Keratinocyte (primary cell): ENCODE data around the gene PRSS16. TPM values are rescaled to one million over a fixed set of nuclear protein-coding genes. Genes with fewer than 3 reads are reported as not detected.

Experiments
- DNase-seq: peaks from one replicate; pipeline ENCODE4 v3.0.0-alpha.2; 2011; ENCODE audit warnings: low read depth, missing footprints, low spot score
- FAIRE-seq: peaks from 2 replicates; lab custom pipeline; 2011; peaks lifted over from hg19 to GRCh38; lab: Jason Lieb, UNC
- H2AFZ ChIP-seq: 2 replicates; pipeline ENCODE4 v1.6.0; 2012; ENCODE audit warnings: low read length, control low read depth, inconsistent platforms; ENCODE audit not compliant: control insufficient read depth
- H3K27ac ChIP-seq: 2 replicates; pipeline ENCODE4 v1.5.1; 2011; ENCODE audit warnings: low read length; ENCODE audit not compliant: control insufficient read depth, insufficient read depth
- H3K27me3 ChIP-seq: 3 replicates; pipeline ENCODE4 v1.6.0; 2011; ENCODE audit warnings: low read length; ENCODE audit not compliant: control insufficient read depth, insufficient read depth; ENCODE audit errors: extremely low read depth
- H3K36me3 ChIP-seq, 2 experiments: 2 replicates in 1 of 2; 3 replicates in 1 of 2; pipeline ENCODE4 v1.5.1; 2011; ENCODE audit warnings: low read length in 2 of 2, mild to moderate bottlenecking in 1 of 2; ENCODE audit not compliant: control insufficient read depth in 2 of 2, insufficient read depth in 2 of 2; ENCODE audit errors: extremely low read depth in 1 of 2
- H3K4me1 ChIP-seq: 3 replicates; pipeline ENCODE4 v1.5.1; 2011; ENCODE audit warnings: low read length; ENCODE audit not compliant: control insufficient read depth, insufficient read depth; ENCODE audit errors: extremely low read depth
- H3K4me2 ChIP-seq: 3 replicates; pipeline ENCODE4 v1.6.0; 2011; ENCODE audit warnings: low read depth, low read length; ENCODE audit not compliant: control insufficient read depth, insufficient read depth; ENCODE audit errors: extremely low read depth
- H3K4me3 ChIP-seq, 3 experiments: fragments of 200-600 bp in 1 of 3; sonication (generic) in 1 of 3; 2 replicates in 2 of 3; 3 replicates in 1 of 3; pipeline ENCODE4 v1.5.1; 2011 to 2016; ENCODE audit warnings: low read length in 3 of 3, mild to moderate bottlenecking in 3 of 3, control low read depth in 2 of 3, inconsistent platforms in 1 of 3, low read depth in 1 of 3, mixed read lengths in 1 of 3, mixed run types in 1 of 3, moderate library complexity in 1 of 3; ENCODE audit not compliant: control insufficient read depth in 2 of 3, insufficient read depth in 2 of 3; ENCODE audit errors: extremely low read depth in 1 of 3
- H3K79me2 ChIP-seq: 2 replicates; pipeline ENCODE4 v1.6.0; 2012; ENCODE audit warnings: low read length; ENCODE audit not compliant: control insufficient read depth, insufficient read depth
- H3K9ac ChIP-seq: 3 replicates; pipeline ENCODE4 v1.6.0; 2011; ENCODE audit warnings: low read length; ENCODE audit not compliant: control insufficient read depth, insufficient read depth; ENCODE audit errors: extremely low read depth
- H3K9me1 ChIP-seq: 3 replicates; pipeline ENCODE4 v1.6.0; 2011; ENCODE audit warnings: low read length; ENCODE audit not compliant: control insufficient read depth, insufficient read depth; ENCODE audit errors: extremely low read depth
- H3K9me3 ChIP-seq: 2 replicates; pipeline ENCODE4 v1.5.1; 2012; ENCODE audit warnings: low read depth, low read length; ENCODE audit not compliant: control insufficient read depth
- H4K20me1 ChIP-seq: 3 replicates; pipeline ENCODE4 v1.6.0; 2011; ENCODE audit warnings: low read length; ENCODE audit not compliant: control insufficient read depth, insufficient read depth; ENCODE audit errors: extremely low read depth
- EZH2 ChIP-seq: IDR thresholded peaks from one replicate; pipeline ENCODE4 v1.6.1; 2012; ENCODE audit warnings: inconsistent platforms, mild to moderate bottlenecking, low read length, moderate library complexity
- dilution Hi-C: fragments of 300-500 bp; cut with MboI; formaldehyde crosslinking; loops from one replicate; pipeline ENCODE4 v1.7.0; 2020; ENCODE audit warnings: low sequenced_read_pairs; ENCODE audit not compliant: extremely low pct_ligation_motif_present
- polyA plus RNA-seq, 5 experiments: library from polyadenylated mRNA; depleted of rRNA in 3 of 5; stranded (reverse) in 3 of 5; stranded (forward) in 1 of 5; unstranded in 1 of 5; fragments of >200 nt; gene quantifications; 1 replicate in 1 of 5; 2 replicates in 3 of 5; 3 replicates in 1 of 5; pipeline versions ENCODE4 v1.2.1 to v1.2.3, GENCODE V29; 2011 to 2012; ENCODE audit warnings: missing spikeins in 2 of 5, low read depth in 1 of 5, low replicate concordance in 1 of 5
- TF ChIP-seq, protein P1 (sequence below), 3 experiments: IDR thresholded peaks in 1 of 3; conservative IDR thresholded peaks in 1 of 3; optimal IDR thresholded peaks in 1 of 3; 2 replicates in 2 of 3; 3 replicates in 1 of 3; pipeline versions ENCODE3 to v1.5.1; 2011; ENCODE audit warnings: low read length in 3 of 3, mild to moderate bottlenecking in 3 of 3, moderate library complexity in 2 of 3, control low read depth in 1 of 3, inconsistent platforms in 1 of 3; ENCODE audit not compliant: insufficient read depth in 2 of 3; ENCODE audit errors: extremely low read depth in 1 of 3

The PRSS16 gene
- polyA plus RNA-seq, 1 donor (not counting 4 experiments of a cell fraction or from before 2014, with no cell fraction given) = 8.9 TPM

DNA sequence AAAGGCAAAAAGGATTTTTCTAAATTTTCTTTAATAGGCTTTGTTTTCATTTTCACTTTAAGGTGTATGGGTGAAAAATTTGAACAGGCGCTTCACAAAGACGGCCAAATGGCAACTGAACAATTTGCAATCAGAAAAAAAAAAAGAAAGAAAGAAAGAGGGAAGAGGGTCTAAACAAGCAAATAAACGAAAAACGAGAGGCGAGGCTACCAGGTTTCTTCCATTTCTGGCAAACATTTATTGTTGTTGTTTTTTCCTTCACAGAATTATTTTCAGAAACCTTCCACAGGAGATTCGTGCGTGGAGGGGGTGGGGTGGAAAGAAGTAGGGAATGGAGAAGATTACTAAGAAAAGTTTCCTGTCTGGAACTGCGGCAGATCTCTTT lies 40.2 kb downstream of the PRSS16 start:
- no peaks in the 10 kb centered on the region for H3K9me1 ChIP-seq
- no peak overlapping the region for H3K9ac ChIP-seq
- TF ChIP-seq EZH2 = no peak
- TF ChIP-seq, protein P1, sequence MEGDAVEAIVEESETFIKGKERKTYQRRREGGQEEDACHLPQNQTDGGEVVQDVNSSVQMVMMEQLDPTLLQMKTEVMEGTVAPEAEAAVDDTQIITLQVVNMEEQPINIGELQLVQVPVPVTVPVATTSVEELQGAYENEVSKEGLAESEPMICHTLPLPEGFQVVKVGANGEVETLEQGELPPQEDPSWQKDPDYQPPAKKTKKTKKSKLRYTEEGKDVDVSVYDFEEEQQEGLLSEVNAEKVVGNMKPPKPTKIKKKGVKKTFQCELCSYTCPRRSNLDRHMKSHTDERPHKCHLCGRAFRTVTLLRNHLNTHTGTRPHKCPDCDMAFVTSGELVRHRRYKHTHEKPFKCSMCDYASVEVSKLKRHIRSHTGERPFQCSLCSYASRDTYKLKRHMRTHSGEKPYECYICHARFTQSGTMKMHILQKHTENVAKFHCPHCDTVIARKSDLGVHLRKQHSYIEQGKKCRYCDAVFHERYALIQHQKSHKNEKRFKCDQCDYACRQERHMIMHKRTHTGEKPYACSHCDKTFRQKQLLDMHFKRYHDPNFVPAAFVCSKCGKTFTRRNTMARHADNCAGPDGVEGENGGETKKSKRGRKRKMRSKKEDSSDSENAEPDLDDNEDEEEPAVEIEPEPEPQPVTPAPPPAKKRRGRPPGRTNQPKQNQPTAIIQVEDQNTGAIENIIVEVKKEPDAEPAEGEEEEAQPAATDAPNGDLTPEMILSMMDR (optimal IDR thresholded peaks at IDR 0.05 in 1 of 3, IDR thresholded peaks at IDR 0.05 in 1 of 3, conservative IDR thresholded peaks at IDR 0.05 in 1 of 3; ENCODE audit: extremely low read depth in 1 of 3, insufficient read depth in 2 of 3, low read length in 3 of 3) = no peak
- H3K4me3 ChIP-seq = peak overlapping the region; percentile 26 to 67 (median 50)
- DNase-seq (no peak), FAIRE-seq (no peak)
- H2AFZ ChIP-seq = peak overlapping the region; percentile 48
- H3K27me3 ChIP-seq = peaks cover 32% of the 10 kb centered on the region
- H4K20me1 ChIP-seq = no peaks in the 10 kb centered on the region
- dilution Hi-C loops = no loop called here
- H3K36me3 ChIP-seq = no peaks in the 10 kb centered on the region
- no peaks in the 10 kb centered on the region for H3K79me2 ChIP-seq
- H3K4me2 ChIP-seq = peak overlapping the region; percentile 79
- H3K27ac ChIP-seq = no peak overlapping the region
- H3K9me3 ChIP-seq = no peaks in the 10 kb centered on the region
- H3K4me1 ChIP-seq = peaks cover 7% of the 10 kb centered on the region

DNA sequence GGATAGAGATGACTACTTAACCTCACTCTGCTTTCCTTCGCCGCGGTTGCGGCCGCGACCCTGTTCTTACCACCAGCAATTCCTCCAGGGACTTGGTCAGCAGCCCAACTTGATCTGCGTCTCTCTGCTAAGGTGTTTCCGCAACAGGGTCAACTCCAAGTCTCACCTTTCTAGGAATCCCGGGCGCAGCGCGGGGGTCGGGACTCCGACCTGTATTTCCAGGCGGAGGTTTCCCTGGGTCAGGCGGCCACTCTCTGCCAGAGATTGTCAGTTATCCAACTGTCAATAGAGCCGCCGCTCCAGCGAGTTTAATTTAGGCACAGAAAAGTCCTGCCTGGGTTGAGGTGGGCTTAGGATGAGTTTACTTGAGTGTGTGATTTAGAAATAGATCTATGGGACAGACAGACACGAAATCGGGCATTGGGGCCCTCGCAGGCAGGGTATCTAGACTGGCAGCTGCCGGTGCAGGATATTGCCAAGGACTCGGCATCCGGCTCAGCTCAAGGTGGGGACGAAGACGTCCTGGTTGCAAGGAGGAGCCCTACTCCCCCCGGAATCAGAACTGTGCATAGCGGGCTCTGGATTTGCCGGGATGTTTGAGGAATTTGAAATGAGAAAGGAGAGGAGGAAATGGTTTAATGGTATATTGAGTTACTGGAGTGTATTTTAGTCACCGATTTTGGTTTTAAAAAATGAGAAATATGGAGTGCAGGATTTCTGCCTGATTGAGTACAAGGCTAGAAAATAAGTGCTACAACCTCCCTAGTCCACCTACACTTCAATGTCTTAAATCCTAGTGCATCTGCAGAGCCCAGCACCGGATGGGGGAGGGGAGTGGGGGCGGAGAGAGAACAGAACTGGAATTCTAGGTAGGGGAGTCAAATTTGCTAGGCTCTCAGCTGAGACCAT lies 40.9 kb downstream of the PRSS16 start:
- Histone ChIP-seq H3K36me3 (no peaks in the 10 kb centered on the region), H2AFZ (peak overlapping the region; percentile 48), H3K27ac (no peak overlapping the region), H3K4me3 (peak overlapping the region; percentile 26 to 67 (median 50)), H3K27me3 (peaks cover 25% of the 10 kb centered on the region), H3K4me1 (peaks cover 7% of the 10 kb centered on the region), H3K4me2 (peak overlapping the region; percentile 79), H4K20me1 (no peaks in the 10 kb centered on the region), H3K9me1 (no peaks in the 10 kb centered on the region), H3K9ac (no peak overlapping the region), H3K9me3 (no peaks in the 10 kb centered on the region), H3K79me2 (no peaks in the 10 kb centered on the region)
- TF ChIP-seq, protein P1 (optimal IDR thresholded peaks at IDR 0.05 in 1 of 3, IDR thresholded peaks at IDR 0.05 in 1 of 3, conservative IDR thresholded peaks at IDR 0.05 in 1 of 3; ENCODE audit: extremely low read depth in 1 of 3, insufficient read depth in 2 of 3, low read length in 3 of 3) = no peak
- TF ChIP-seq EZH2 = peak; percentile 45
- FAIRE-seq = no peak
- dilution Hi-C loops = no loop called here
- DNase-seq = no peak
